ENCODE data around the gene HNRNPH1. TPM values are rescaled to one million over a fixed set of nuclear protein-coding genes. Genes with fewer than 3 reads are reported as not detected.

The HNRNPH1 gene
- total and polyA plus RNA-seq, 2 of the 8 experiments (the other 6 are each of a cell fraction or from before 2014, with no cell fraction given) = 170 to 735 TPM

GRCh38 chr5:179568721-179569120 lies 54.8 kb downstream of the HNRNPH1 start:
- H2BK20ac ChIP-seq (ENCODE audit: low read length) = no peak overlapping the region
- DNase-seq (ENCODE audit: low read depth in 1 of 2, low spot score in 2 of 2) (no peak), FAIRE-seq (no peak)
- no peaks in the 10 kb centered on the region for H3K79me1 ChIP-seq (ENCODE audit: low read depth, low read length)
- no peak overlapping the region for H2BK5ac ChIP-seq (ENCODE audit: low read depth, low read length)
- H4K5ac ChIP-seq (ENCODE audit: insufficient read length, low read depth, low read length) = no peak overlapping the region
- H3K79me2 ChIP-seq (ENCODE audit: control insufficient read depth in 1 of 2, insufficient read depth in 2 of 2, low read length in 2 of 2) = no peaks in the 10 kb centered on the region
- H2BK120ac ChIP-seq (replicated peaks; ENCODE audit: low read depth, low read length) = no peak overlapping the region
- H2BK15ac ChIP-seq (ENCODE audit: low read length) = no peak overlapping the region
- no peaks in the 10 kb centered on the region for H3K9me3 ChIP-seq (ENCODE audit: insufficient read depth in 2 of 2, low read depth in 1 of 2, low read length in 1 of 2)
- no peak overlapping the region for H3K56ac ChIP-seq (replicated peaks; ENCODE audit: insufficient read length, low read depth, low read length)
- H3K14ac ChIP-seq (ENCODE audit: insufficient read length) = no peak overlapping the region
- no peak overlapping the region for H4K8ac ChIP-seq (ENCODE audit: extremely low read depth, insufficient read depth, low read length)
- H4K91ac ChIP-seq (replicated peaks; ENCODE audit: insufficient read length, low read length) = no peak overlapping the region
- 94% methylated on average over 7 of the region's 7 CpGs; no CpG with 5 or more reads in 1 of the 2 experiments for WGBS, 2 experiments (ENCODE audit: extremely low coverage in 1 of 2, insufficient coverage in 1 of 2, insufficient read length in 1 of 2, insufficient replicate concordance in 2 of 2, low coverage in 1 of 2, low lambda C conversion rate in 2 of 2, missing lambda C conversion rate in 1 of 2)
- H3K23me2 ChIP-seq (ENCODE audit: low read depth, low read length) = no peaks in the 10 kb centered on the region
- no peaks in the 10 kb centered on the region for H3K4me1 ChIP-seq (replicated peaks in 1 of 4; ENCODE audit: control insufficient read depth in 3 of 4, insufficient read depth in 4 of 4, low read length in 3 of 4)
- H3K27ac ChIP-seq (ENCODE audit: low read depth, low read length) = no peak overlapping the region
- ChIA-PET POLR2A (ENCODE audit: partially characterized antibody) (interaction anchor here (1.3 to 1.9 kb wide), 4 partner anchors 9 to 55 kb away, joined by 4 to 6 read pairs (median 5); partner anchors contain the start of gene HNRNPH1), CTCF (ENCODE audit: partially characterized antibody) (no interaction called here)
- H4K20me1 ChIP-seq (replicated peaks in 1 of 2; ENCODE audit: control insufficient read depth in 1 of 2, insufficient read depth in 2 of 2, low read length in 2 of 2) = peaks cover 0 to 1% of the 10 kb centered on the region in 2 experiments
- no peak overlapping the region for H3K4me3 ChIP-seq (ENCODE audit: extremely low read depth in 1 of 4, insufficient read depth in 2 of 4, low read depth in 3 of 4, low read length in 4 of 4)
- no peak overlapping the region for H3K4ac ChIP-seq (replicated peaks; ENCODE audit: insufficient read length, low read depth, low read length)
- no peak overlapping the region for H2AK5ac ChIP-seq (ENCODE audit: low read depth, low read length)
- H3K23ac ChIP-seq (ENCODE audit: insufficient read length) = no peak overlapping the region
- H3K36me3 ChIP-seq (ENCODE audit: control insufficient read depth in 2 of 4, insufficient read depth in 4 of 4, low read length in 3 of 4) = peaks cover 22 to 76% (median 47%) of the 10 kb centered on the region in 4 experiments; a peak in 7 of 8 replicates
- H3K4me2 ChIP-seq (ENCODE audit: insufficient read depth in 1 of 2, low read depth in 2 of 2, low read length in 2 of 2) = no peak overlapping the region
- H3K9ac ChIP-seq (replicated peaks in 1 of 4; ENCODE audit: extremely low read depth in 1 of 4, low read depth in 3 of 4, low read length in 3 of 4) = no peak overlapping the region
- H3K18ac ChIP-seq (ENCODE audit: extremely low read depth, low read length) = no peak overlapping the region
- H2BK12ac ChIP-seq (ENCODE audit: low read depth, low read length) = no peak overlapping the region
- no peaks in the 10 kb centered on the region for H3K27me3 ChIP-seq (replicated peaks in 1 of 4; ENCODE audit: control insufficient read depth in 3 of 4, extremely low read depth in 1 of 4, insufficient read depth in 3 of 4, low read length in 3 of 4)
- H2AFZ ChIP-seq (ENCODE audit: low read length) = no peak overlapping the region
- no peak for TF ChIP-seq KDM5A (IDR thresholded peaks at IDR 0.05; ENCODE audit: low read length)
- no peak for TF ChIP-seq KDM1A (IDR thresholded peaks at IDR 0.05; ENCODE audit: borderline replicate concordance, low read length)
- no peak for TF ChIP-seq GTF2F1 (IDR thresholded peaks at IDR 0.05; ENCODE audit: borderline replicate concordance, low read depth, low read length)

All from H1 (cell line).